Measurements from ENCODE around the gene BCL10.

BCL10 gene

GRCh38 chr1:85276978-85277639, 677 bp upstream of the BCL10 start:
- Histone ChIP-seq H3K4me3 (ENCODE audit: low read length) (peak overlapping the region; percentile 100), H3K4me2 (ENCODE audit: low read length) (peak overlapping the region; percentile 93), H3K9me2 (replicated peaks; ENCODE audit: control insufficient read depth, low read length) (no peaks in the 10 kb centered on the region)

GRCh38 chr1:85275701-85276214, 674 bp downstream of the BCL10 start:
- Histone ChIP-seq H3F3A (ENCODE audit: control insufficient read depth, insufficient read depth) (peaks cover 8% of the 10 kb centered on the region), H3K36me3 (ENCODE audit: control insufficient read depth, low read length) (peaks cover 44% of the 10 kb centered on the region), H3K4me1 (ENCODE audit: control insufficient read depth, low read length) (peaks cover 28% of the 10 kb centered on the region), H3K27ac (ENCODE audit: low read depth, low read length) (peak overlapping the region; percentile 73), H4K20me1 (ENCODE audit: control insufficient read depth, insufficient read depth, low read depth, low read length) (peaks cover 8% of the 10 kb centered on the region; the same call in 1 of the 2 replicates), H3K9me3 (ENCODE audit: control insufficient read depth, insufficient read depth, low read length) (no peaks in the 10 kb centered on the region), H3K4me3 (ENCODE audit: low read length) (peak overlapping the region; percentile 100), H3K27me3 (ENCODE audit: control insufficient read depth, low read length) (no peaks in the 10 kb centered on the region), H3K79me2 (ENCODE audit: control insufficient read depth, low read length) (peaks cover 52% of the 10 kb centered on the region), H3K4me2 (ENCODE audit: low read length) (peak overlapping the region; percentile 69), H3K9me2 (replicated peaks; ENCODE audit: control insufficient read depth, low read length) (no peaks in the 10 kb centered on the region)
- no peak for TF ChIP-seq EZH2phosphoT487 (IDR thresholded peaks at IDR 0.05; ENCODE audit: borderline replicate concordance, low read length)
- no peak for TF ChIP-seq CTCF (IDR thresholded peaks at IDR 0.05; ENCODE audit: low read depth, low read length, poor library complexity, severe bottlenecking)

More at GRCh38 chr1:85276978-85277639, 677 bp upstream of the BCL10 start:
- H3K4me1 ChIP-seq (ENCODE audit: control insufficient read depth, low read length), result peaks cover 28% of the 10 kb centered on the region
- no peaks in the 10 kb centered on the region for H3K27me3 ChIP-seq (ENCODE audit: control insufficient read depth, low read length)
- H3F3A ChIP-seq (ENCODE audit: control insufficient read depth, insufficient read depth), result peaks cover 8% of the 10 kb centered on the region
- peaks cover 40% of the 10 kb centered on the region for H3K79me2 ChIP-seq (ENCODE audit: control insufficient read depth, low read length)
- no peaks in the 10 kb centered on the region for H3K9me3 ChIP-seq (ENCODE audit: control insufficient read depth, insufficient read depth, low read length)
- H3K27ac ChIP-seq (ENCODE audit: low read depth, low read length), result 0 out of 2 replicates have a peak overlapping the region, but pooled peaks have one; percentile 2
- H3K36me3 ChIP-seq (ENCODE audit: control insufficient read depth, low read length), result peaks cover 31% of the 10 kb centered on the region
- peaks cover 8% of the 10 kb centered on the region; the same call in 1 of the 2 replicates for H4K20me1 ChIP-seq (ENCODE audit: control insufficient read depth, insufficient read depth, low read depth, low read length)
- TF ChIP-seq CTCF (IDR thresholded peaks at IDR 0.05; ENCODE audit: low read depth, low read length, poor library complexity, severe bottlenecking), result no peak
- no peak for TF ChIP-seq EZH2phosphoT487 (IDR thresholded peaks at IDR 0.05; ENCODE audit: borderline replicate concordance, low read length)

GRCh38 chr1:85274969-85275453, 1.4 kb downstream of the BCL10 start:
- Histone ChIP-seq H3K9me3 (ENCODE audit: control insufficient read depth, insufficient read depth, low read length) (no peaks in the 10 kb centered on the region), H3K36me3 (ENCODE audit: control insufficient read depth, low read length) (peaks cover 51% of the 10 kb centered on the region), H4K20me1 (ENCODE audit: control insufficient read depth, insufficient read depth, low read depth, low read length) (peaks cover 8% of the 10 kb centered on the region; the same call in 1 of the 2 replicates), H3K27me3 (ENCODE audit: control insufficient read depth, low read length) (no peaks in the 10 kb centered on the region), H3K9me2 (replicated peaks; ENCODE audit: control insufficient read depth, low read length) (no peaks in the 10 kb centered on the region), H3F3A (ENCODE audit: control insufficient read depth, insufficient read depth) (peaks cover 8% of the 10 kb centered on the region), H3K79me2 (ENCODE audit: control insufficient read depth, low read length) (peaks cover 58% of the 10 kb centered on the region), H3K4me3 (ENCODE audit: low read length) (peak overlapping the region; percentile 100), H3K4me2 (ENCODE audit: low read length) (peak overlapping the region; percentile 69), H3K4me1 (ENCODE audit: control insufficient read depth, low read length) (peaks cover 28% of the 10 kb centered on the region), H3K27ac (ENCODE audit: low read depth, low read length) (peak overlapping the region; percentile 73)
- TF ChIP-seq EZH2phosphoT487 (IDR thresholded peaks at IDR 0.05; ENCODE audit: borderline replicate concordance, low read length), result no peak

GRCh38 chr1:85273397-85273796, 3.0 kb downstream of the BCL10 start:
- TF ChIP-seq EZH2phosphoT487 (IDR thresholded peaks at IDR 0.05; ENCODE audit: borderline replicate concordance, low read length) (no peak), CTCF (IDR thresholded peaks at IDR 0.05; ENCODE audit: low read depth, low read length, poor library complexity, severe bottlenecking) (no peak)
- Histone ChIP-seq H3K4me2 (ENCODE audit: low read length) (no peak overlapping the region), H3K36me3 (ENCODE audit: control insufficient read depth, low read length) (peaks cover 66% of the 10 kb centered on the region), H4K20me1 (ENCODE audit: control insufficient read depth, insufficient read depth, low read depth, low read length) (peaks cover 8% of the 10 kb centered on the region; the same call in 1 of the 2 replicates), H3K4me1 (ENCODE audit: control insufficient read depth, low read length) (peaks cover 25% of the 10 kb centered on the region), H3K27me3 (ENCODE audit: control insufficient read depth, low read length) (no peaks in the 10 kb centered on the region), H3K9me2 (replicated peaks; ENCODE audit: control insufficient read depth, low read length) (no peaks in the 10 kb centered on the region), H3K4me3 (ENCODE audit: low read length) (no peak overlapping the region), H3K9me3 (ENCODE audit: control insufficient read depth, insufficient read depth, low read length) (no peaks in the 10 kb centered on the region), H3F3A (ENCODE audit: control insufficient read depth, insufficient read depth) (peaks cover 8% of the 10 kb centered on the region), H3K27ac (ENCODE audit: low read depth, low read length) (no peak overlapping the region), H3K79me2 (ENCODE audit: control insufficient read depth, low read length) (peaks cover 58% of the 10 kb centered on the region)
